CD4-positive, alpha-beta T cell treated with Interleukin-4 for 4 hours (primary cell): ENCODE data around the gene CTNNA2.

Source experiments
- DNase-seq: peaks from one replicate; pipeline ENCODE4 v3.0.0-alpha.2; 2020

Gene CTNNA2

GRCh38 chr2:79940364-79940763 lies 427.5 kb downstream of the CTNNA2 start:
- no peak for DNase-seq

GRCh38 chr2:79941179-79941578 lies 428.3 kb downstream of the CTNNA2 start:
- no peak for DNase-seq

GRCh38 chr2:79944205-79944604 lies 431.4 kb downstream of the CTNNA2 start:
- no peak for DNase-seq

- no peak for DNase-seq
Measured at GRCh38 chr2:79945653-79946445, 433.0 kb downstream of the CTNNA2 start.

GRCh38 chr2:79947751-79948150 lies 434.9 kb downstream of the CTNNA2 start:
- DNase-seq = no peak

GRCh38 chr2:79950526-79950925 lies 437.7 kb downstream of the CTNNA2 start:
- no peak for DNase-seq

GRCh38 chr2:79952616-79953015 lies 439.8 kb downstream of the CTNNA2 start:
- DNase-seq = no peak

GRCh38 chr2:79960035-79960434 lies 447.2 kb downstream of the CTNNA2 start:
- no peak for DNase-seq

- no peak for DNase-seq
Measured at GRCh38 chr2:79960519-79960918, 447.7 kb downstream of the CTNNA2 start.

GRCh38 chr2:79964966-79965365 lies 452.1 kb downstream of the CTNNA2 start:
- DNase-seq = no peak

GRCh38 chr2:79966369-79966768 lies 453.5 kb downstream of the CTNNA2 start:
- DNase-seq = no peak

- no peak for DNase-seq
Measured at GRCh38 chr2:79966882-79967281, 454.0 kb downstream of the CTNNA2 start.

GRCh38 chr2:79971807-79972206 lies 459.0 kb downstream of the CTNNA2 start:
- DNase-seq = no peak

- no peak for DNase-seq
Measured at GRCh38 chr2:79972661-79973060, 459.8 kb downstream of the CTNNA2 start.

- DNase-seq = no peak
Measured at GRCh38 chr2:79975791-79976565, 463.1 kb downstream of the CTNNA2 start.

GRCh38 chr2:79977792-79978191 lies 464.9 kb downstream of the CTNNA2 start:
- DNase-seq = no peak

- DNase-seq = no peak
Measured at GRCh38 chr2:79980116-79980515, 467.3 kb downstream of the CTNNA2 start.

- no peak for DNase-seq
Measured at GRCh38 chr2:79980816-79981215, 468.0 kb downstream of the CTNNA2 start.

- DNase-seq = no peak
Measured at GRCh38 chr2:79981316-79981715, 468.5 kb downstream of the CTNNA2 start.

GRCh38 chr2:79982445-79982844 lies 469.6 kb downstream of the CTNNA2 start:
- no peak for DNase-seq

- DNase-seq = no peak
Measured at GRCh38 chr2:79984476-79984875, 471.6 kb downstream of the CTNNA2 start.

GRCh38 chr2:79985145-79985544 lies 472.3 kb downstream of the CTNNA2 start:
- no peak for DNase-seq

GRCh38 chr2:79985571-79985970 lies 472.7 kb downstream of the CTNNA2 start:
- DNase-seq = no peak

- no peak for DNase-seq
Measured at GRCh38 chr2:79993144-79993543, 480.3 kb downstream of the CTNNA2 start.
